Lung (tissue), 12 donors: ENCODE data around the gene KIF5C. TPM values are rescaled to one million over a fixed set of nuclear protein-coding genes. Genes with fewer than 3 reads are reported as not detected.
A peak's percentile ranks its signal among the peaks of the same experiment; 100 is the strongest.

Experiments used
- ATAC-seq: fragments of 200-7000 bp; cut with Tn5 transposase; one replicate; pipeline ENCODE4 v1.9.1; 2020; ENCODE audit warnings: moderate number of reproducible peaks; ENCODE audit not compliant: insufficient read depth, low FRiP score
- DNase-seq, 3 donors: peaks; one replicate each; pipeline ENCODE4 v3.0.0-alpha.2; 2013 to 2017
- H3K27ac ChIP-seq, 2 donors: one replicate each; pipeline ENCODE4 v1.5.1; 2013; ENCODE audit warnings: mild to moderate bottlenecking in 2 of 2, moderate library complexity in 2 of 2, control low read depth in 1 of 2, inconsistent platforms in 1 of 2, low read depth in 1 of 2, low read length in 1 of 2
- H3K27me3 ChIP-seq, 3 donors: one replicate each; pipeline ENCODE4 v1.5.1; 2013; ENCODE audit warnings: low read length in 2 of 3; ENCODE audit not compliant: control insufficient read depth in 3 of 3, insufficient read depth in 3 of 3
- H3K36me3 ChIP-seq, 4 donors: one replicate each; pipeline ENCODE4 v1.5.1; 2013; ENCODE audit warnings: low read length in 4 of 4, mild to moderate bottlenecking in 1 of 4, moderate library complexity in 1 of 4; ENCODE audit not compliant: control insufficient read depth in 4 of 4, insufficient read depth in 4 of 4
- H3K4me1 ChIP-seq, 5 donors: one replicate each; pipeline ENCODE4 v1.5.1; 2013; ENCODE audit warnings: low read length in 5 of 5, mild to moderate bottlenecking in 2 of 5, moderate library complexity in 1 of 5; ENCODE audit not compliant: control insufficient read depth in 5 of 5, insufficient read depth in 5 of 5
- H3K4me3 ChIP-seq: one replicate; pipeline ENCODE4 v1.5.1; 2013; ENCODE audit warnings: mild to moderate bottlenecking, control low read depth, moderate library complexity
- H3K9ac ChIP-seq, 2 donors: one replicate each; pipeline ENCODE4 v1.5.1; 2013; ENCODE audit warnings: low read length in 2 of 2, control low read depth in 1 of 2; ENCODE audit not compliant: insufficient read depth in 1 of 2
- H3K9me3 ChIP-seq, 4 donors: one replicate each; pipeline ENCODE4 v1.5.1; 2013; ENCODE audit warnings: low read length in 3 of 4, mild to moderate bottlenecking in 1 of 4, moderate library complexity in 1 of 4; ENCODE audit not compliant: control insufficient read depth in 4 of 4, insufficient read depth in 3 of 4
- CTCF ChIP-seq: IDR thresholded peaks from 2 replicates; pipeline ENCODE4 v1.5.1; 2012; ENCODE audit warnings: mild to moderate bottlenecking; ENCODE audit errors: control extremely low read depth, extremely low read depth
- WGBS, 2 donors: extraction: QIAGEN DNeasy Blood & Tissue Kit; methylation state at CpG; one replicate each; pipeline ENCODE4 v1.1.7; 2013; 5-methylcytosine and 5-hydroxymethylcytosine counted together
- polyA plus RNA-seq, 2 donors: library from polyadenylated mRNA; stranded (reverse); fragments of 200-250 nt; gene quantifications; one replicate each; pipeline ENCODE4 v1.2.1, GENCODE V29; 2013
- total RNA-seq, 2 donors: library from RNA; depleted of rRNA in 1 of 2; stranded (reverse); fragments of >200 nt in 1 of 2; gene quantifications; one replicate each; pipeline ENCODE4 v1.2.1, GENCODE V29; 2014 to 2021
- donor health status: control.
- donor health status: control.
- donor health status: Bipolar disorder and iron deficiency.
- donor health status: healthy.
- donor health status: DM: yes; HTN: yes; CAD: no.

The KIF5C gene
- total and polyA plus RNA-seq, 4 donors: 0.22 to 1.4 (median 0.49) TPM

DNA sequence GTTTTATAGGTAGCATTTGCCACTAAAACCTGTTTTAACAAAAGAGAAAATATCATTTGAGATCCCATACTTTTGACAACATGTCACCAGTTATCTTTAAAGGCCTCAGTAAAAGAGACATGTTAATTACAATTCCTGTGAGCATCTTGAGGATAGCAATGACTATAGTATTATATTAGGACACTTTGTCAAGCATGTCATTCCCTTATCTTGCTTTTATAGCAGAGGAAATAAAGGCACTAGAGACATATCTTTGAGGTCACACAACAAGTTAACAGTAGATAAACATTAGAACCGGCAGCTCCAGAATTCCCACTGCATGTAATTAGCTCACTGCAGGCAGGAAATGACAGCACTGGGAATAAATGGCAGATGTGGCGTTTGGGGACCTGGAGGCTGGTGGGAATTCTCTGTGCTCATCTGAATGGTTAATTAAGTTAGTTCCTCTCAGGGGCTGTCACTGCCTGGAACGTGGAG lies 189.4 kb downstream of the KIF5C start:
- WGBS, 2 donors: 53 to 67% methylated on average over 3 of the region's 3 CpGs
- Histone ChIP-seq H3K27ac (no peak overlapping the region), H3K4me3 (no peak overlapping the region), H3K36me3 (no peaks in the 10 kb centered on the region), H3K9ac (no peak overlapping the region), H3K4me1 (peaks cover 0 to 27% (median 7%) of the 10 kb centered on the region in 5 donors), H3K9me3 (no peaks in the 10 kb centered on the region), H3K27me3 (no peaks in the 10 kb centered on the region)
- no peak for ATAC-seq
- DNase-seq: peak in 2 of 3 donors; percentile 57 to 59
- no peak for TF ChIP-seq CTCF

DNA sequence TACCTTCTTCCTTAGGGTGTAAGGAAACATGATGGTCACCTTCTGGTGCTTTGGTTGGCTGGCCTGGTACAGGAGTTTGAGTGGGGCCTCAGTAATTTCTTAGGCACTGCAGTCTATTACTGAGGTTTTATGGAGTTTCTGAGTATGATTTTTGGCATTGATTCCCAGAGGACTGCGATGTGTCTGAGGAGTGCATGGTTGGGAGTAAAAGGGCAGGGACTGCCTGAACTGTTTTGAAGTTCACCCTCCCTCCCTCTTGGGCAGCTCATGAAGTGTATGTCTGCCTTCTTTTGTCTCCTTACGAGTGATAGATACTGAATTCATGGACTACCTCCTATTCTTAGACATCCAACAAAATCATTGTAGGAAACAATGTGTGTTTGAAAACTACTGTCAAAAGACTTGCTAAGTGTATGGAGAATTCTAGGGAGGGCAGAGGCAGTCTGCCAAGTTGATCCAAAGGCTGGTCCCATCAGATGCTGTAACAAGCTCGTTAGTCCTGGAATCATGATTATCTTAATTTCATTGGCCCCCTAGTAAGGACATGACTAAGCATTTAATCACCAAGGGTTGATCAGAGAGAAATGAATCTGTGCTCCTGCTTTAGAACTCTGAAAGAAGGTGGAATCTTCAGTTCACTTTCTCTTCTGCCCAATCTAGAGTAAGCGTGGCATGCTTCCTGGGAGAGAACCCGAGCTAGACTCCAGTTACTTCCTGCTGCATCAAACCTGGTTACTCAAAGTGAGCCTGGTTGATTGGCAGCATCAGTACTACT lies 190.0 kb downstream of the KIF5C start:
- WGBS, 2 donors: 73 to 81% methylated on average over 5 of the region's 5 CpGs
- Histone ChIP-seq H3K36me3 (no peaks in the 10 kb centered on the region), H3K9me3 (no peaks in the 10 kb centered on the region), H3K4me1 (peaks cover 0 to 33% (median 8%) of the 10 kb centered on the region in 5 donors), H3K9ac (no peak overlapping the region), H3K27me3 (no peaks in the 10 kb centered on the region), H3K27ac (no peak overlapping the region), H3K4me3 (no peak overlapping the region)
- no peak for TF ChIP-seq CTCF
- DNase-seq (peak in 2 of 3 donors; percentile 75 to 78), ATAC-seq (no peak)

GRCh38 chr2:149068225-149068995 lies 193.4 kb downstream of the KIF5C start:
- Histone ChIP-seq H3K27ac (no peak overlapping the region), H3K4me3 (no peak overlapping the region), H3K4me1 (peaks cover 0 to 44% (median 12%) of the 10 kb centered on the region in 5 donors), H3K27me3 (no peaks in the 10 kb centered on the region), H3K9me3 (no peaks in the 10 kb centered on the region), H3K9ac (no peak overlapping the region), H3K36me3 (no peaks in the 10 kb centered on the region)
- DNase-seq (no peak), ATAC-seq (no peak)
- WGBS, 2 donors: 70 to 76% methylated on average over 6 of the region's 6 CpGs
- TF ChIP-seq CTCF: no peak
